NCI-H2081 (cell line): Measurements from ENCODE around the gene IER5L.

Experiments
- DNase-seq, 2 experiments: peaks; one replicate each; lab custom pipeline; 2025; lab: John Stamatoyannopoulos, UW

The IER5L gene

DNA sequence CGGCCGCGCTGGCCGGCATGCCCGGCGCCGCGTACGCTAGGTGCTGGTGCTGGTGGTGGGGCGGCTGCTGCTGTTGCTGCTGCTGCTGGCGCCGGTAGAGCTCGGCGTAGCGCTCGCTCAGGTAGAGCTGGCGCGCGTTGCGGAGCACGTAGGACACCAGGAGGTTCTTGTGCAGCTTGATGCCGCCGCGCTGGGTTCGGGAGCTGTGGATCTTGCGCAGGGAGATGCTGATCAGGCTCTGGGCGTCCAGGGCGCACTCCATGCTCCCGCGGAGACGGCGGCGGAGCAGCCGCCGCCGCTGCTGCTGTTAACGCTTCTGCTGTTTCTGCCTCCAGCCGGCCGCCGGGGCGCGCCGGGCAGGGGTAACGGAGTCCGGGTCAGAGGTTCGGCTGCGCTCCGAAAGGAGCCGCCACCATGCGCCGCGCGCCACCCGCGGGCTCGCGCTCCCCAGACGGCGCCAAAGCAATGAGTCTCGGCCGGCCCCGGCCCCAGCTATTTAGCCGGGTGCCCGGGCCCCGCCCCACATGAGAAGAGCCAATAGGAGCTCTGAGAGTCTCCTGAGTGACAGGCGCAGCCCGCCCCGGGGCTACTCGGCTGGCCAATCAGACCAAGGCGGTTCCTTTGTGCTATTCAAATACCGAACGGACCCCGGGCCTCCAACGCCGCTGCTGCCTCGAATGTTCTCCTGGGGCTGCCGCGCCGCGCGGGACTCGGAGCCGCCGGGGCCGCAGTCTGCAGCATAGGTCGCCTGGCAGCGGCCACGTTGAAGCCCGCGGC is at the start of gene IER5L:
TSS of gene IER5L (minus strand) at position 471 of the 777 bp plus-strand sequence. CDS start at position 262, 209 bp downstream.
- peak; percentile 94 to 96 for DNase-seq

DNA sequence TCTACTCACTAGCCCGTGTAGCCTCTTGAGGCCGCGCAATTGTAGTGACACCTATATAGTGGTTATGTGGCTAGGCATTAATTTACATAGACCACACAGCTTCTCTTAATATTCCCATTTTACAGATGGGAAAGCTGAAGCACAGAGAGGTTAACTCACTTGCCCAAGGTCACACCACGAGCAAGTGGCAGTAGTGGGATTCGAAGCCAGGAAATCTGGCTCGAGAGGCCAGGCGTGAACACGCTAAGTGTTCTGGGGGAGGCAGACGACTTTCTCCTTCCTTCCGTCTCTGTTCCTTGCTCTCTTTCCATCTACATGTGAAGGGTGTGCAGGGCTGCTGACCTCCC is 49.8 kb upstream of the IER5L start:
- no peak for DNase-seq

- no peak for DNase-seq
Observed at GRCh38 chr9:129225815-129226214, 47.8 kb upstream of the IER5L start.

DNA sequence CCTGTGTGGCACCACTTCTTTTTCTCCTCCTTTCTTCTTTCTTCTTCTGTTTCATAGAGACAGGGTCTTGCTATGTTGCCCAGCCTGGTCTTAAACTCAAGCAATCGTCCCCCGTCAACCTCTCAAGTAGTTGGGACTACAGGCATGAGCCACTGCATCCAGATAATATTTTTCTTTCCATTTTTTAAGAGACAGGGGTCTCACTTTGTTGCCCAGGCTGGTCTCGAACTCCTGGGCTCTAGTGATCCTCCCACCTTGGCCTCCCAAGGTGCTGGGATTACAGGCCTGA is 47.4 kb upstream of the IER5L start:
- DNase-seq: no peak

DNA sequence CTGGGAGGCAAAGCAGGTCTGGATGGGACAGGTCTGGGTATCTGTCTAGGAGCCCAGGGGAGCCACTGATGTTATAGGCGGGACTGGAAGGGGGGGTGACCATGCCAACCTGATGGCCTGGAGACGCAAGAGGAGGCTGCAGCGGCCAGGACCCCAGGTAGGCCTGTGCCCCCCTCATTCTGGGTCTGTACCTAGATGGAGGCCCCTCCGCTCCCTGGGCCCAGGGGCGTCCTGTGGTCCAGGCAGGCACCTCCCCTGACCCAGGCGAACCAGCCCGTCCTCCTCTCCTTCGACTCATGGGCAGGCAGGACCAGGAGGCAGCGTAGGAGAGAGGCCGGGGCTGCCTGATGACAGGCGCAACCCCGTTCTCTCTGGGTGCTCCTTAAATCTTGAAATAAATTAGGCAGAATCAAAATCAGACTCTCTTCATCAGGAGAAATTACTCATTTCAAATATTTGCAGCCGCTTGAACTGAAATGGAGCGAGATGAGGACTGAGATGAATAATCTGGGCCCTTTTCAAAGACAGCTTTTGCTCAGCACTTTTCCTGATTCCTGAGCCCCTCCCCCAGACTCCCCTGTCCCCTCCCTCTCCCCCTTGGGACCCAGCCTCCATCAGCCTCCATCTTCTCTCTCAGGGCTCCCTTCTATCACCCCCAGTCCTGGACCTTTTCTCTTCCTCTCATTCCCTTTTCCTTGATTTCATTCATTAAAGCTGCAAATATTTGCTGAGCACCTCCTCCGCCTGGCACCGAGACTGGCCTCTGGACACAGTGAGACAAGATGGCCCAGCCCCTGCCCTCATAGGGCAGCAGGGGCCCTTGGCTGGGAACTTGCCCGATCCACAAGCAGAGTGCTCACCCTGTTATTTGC is 46.8 kb upstream of the IER5L start:
- DNase-seq: no peak

DNA sequence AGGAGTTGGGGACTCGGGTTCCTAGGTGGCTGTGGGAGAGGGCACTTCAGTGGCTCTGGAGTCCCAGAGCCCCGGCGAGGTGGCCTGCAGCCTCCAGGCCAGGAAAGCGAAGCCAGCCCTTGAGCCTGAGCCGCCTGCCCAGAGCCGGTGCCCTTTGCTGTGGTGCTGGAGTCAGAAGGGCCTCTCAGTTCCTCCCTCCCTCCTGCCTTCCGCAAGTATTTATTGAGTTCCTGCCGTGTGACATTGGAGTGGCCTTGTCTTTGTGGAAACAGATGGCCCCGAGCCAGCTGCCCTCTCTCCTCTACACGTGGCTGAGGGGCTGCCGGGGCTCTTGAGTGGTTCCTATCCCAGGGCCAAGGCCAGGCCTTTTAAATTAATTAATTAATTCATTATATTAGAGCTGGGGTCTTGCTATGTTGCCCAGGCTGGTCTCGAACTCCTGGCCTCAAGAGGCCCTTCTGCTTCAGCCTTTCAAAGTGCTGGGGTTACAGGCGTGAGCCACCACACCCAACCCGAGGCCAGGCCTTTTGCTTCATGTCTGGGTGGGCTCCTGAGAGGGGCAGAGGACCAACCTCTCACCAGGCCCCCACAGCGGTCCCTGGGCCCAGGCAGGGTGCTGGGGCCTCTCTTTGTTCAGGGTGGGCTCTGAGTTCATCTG is 45.6 kb upstream of the IER5L start:
- DNase-seq: no peak

DNA sequence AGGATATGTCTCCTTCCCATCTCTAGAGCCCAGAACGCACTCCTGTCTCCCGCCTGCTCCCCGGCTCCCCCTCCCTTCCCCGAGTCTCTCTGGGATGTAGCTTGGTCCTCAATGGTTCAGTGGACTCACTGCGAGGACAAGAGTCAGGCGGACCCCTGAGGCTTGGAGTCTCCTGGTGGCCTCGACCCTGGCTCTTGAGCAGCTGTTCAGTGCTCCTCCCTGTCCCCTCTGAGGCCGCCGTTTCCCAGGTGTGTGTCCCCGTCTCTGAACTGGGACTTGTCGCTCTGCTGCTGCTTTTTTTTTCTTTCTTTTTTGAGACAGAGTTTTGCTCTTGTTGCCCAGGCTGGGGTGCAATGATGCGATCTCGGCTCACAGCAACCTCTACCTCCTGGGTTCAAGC is 44.8 kb upstream of the IER5L start:
- DNase-seq: no peak

DNA sequence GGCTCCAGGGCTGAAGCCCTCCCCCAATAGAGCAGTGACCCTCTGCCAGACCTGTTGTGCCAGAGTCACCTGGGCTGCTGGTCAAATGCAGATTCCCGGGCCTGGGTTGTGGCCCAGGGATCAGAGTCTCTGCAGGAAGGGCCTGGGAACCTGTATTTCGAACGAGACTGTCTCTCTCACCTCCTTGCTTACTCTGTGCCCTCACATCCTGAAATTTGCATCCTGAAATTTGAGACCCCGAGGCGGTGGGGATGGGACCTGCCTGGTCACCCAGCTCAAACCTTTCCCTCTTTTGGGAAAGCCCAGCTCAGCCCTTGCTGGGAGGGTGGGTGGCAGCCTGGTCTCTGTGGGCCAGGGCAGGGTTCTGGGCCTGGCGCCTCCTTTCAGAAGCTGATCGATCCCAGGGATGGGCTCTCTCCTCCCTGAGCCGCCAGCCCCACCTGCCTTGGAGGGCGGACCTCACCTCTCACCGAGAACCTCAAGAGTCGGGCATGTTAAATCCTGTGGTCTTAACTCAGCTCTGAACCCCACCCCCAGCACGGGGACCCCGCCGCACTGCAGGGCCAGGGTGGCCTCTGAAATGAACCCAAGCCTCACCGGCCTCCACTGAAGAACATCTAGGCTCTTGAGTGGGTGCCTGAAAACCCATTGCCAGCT is 44.0 kb upstream of the IER5L start:
- DNase-seq: no peak

DNA sequence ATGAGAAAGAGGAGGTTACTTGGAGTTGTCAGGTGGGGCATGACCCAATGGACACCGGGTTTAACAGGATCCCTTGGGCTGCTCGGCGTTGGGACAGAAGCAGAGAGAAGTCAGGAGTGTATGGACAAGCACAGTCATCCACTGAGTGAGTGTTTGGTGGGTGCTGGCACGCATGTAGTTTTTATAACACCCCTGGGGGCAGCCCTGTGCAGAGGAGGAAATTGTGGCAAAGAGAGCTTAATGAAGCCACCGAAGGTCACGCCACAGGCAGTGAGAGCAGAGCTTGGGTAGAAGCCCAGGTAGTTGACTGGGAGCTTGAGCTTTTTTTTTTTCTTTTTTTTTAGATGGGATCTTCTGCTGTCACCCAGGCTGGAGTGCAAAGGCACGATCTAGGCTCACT is 43.2 kb upstream of the IER5L start:
- DNase-seq: no peak

- DNase-seq: no peak
Observed at GRCh38 chr9:129220771-129221170, 42.7 kb upstream of the IER5L start.

GRCh38 chr9:129218918-129219317 is 40.9 kb upstream of the IER5L start:
- DNase-seq: no peak

DNA sequence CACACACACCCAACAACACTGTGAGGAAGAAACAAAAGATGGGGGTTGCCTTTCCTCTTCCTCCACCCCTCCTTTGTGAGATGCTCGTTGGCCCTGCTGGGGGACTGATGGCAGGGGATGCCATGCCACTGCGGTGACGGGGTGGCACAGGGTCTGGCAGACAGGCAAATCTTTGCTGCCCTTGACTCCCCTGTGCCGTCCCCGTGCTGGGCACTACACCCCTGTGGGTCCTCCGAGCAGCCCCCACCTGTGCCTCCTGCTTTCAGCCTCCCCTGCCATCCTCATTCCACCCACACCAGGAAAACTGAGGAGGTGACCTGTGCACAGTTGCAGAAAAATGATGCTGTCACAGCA is 40.2 kb upstream of the IER5L start:
- DNase-seq: no peak

- DNase-seq: no peak
Observed at GRCh38 chr9:129213551-129213950, 35.5 kb upstream of the IER5L start.

- no peak for DNase-seq
Observed at GRCh38 chr9:129211686-129212085, 33.6 kb upstream of the IER5L start.

DNA sequence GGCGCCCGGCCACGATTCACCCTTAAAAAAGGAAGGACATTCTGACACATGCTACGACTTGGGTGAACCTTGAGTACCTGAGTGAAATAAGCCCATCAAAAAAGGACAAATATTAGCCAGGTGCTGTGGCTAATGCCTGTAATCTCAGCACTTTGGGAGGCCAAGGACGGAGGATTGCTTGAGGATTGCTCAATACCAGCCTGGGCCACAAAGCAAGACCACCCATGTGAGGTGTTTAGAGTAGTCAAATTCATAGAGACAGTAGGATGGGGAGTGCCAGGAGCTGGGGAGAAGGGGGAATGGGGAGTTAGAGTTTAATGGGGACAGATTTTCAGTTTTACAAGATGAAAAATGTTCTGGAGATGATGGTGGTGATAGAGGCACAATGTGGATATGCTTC is 32.1 kb upstream of the IER5L start:
- no peak for DNase-seq

DNA sequence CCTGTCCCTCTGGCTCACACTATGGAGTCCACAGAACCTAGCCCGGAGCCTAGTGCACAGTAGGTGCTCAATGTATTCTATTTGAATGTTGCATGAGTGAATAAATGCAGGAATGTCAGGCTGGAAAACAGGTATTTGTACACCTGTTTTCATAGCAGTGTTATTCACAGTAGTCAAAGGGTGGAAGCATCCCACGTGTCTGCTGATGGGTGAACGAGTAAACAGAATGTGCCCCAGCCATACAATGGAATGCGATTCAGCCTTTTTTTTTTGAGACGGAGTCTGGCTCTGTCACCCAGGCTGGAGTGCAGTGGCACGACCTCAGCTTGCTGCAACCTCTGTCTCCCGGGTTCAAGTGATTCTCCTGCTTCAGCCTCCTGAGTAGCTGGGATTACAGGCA is 31.5 kb upstream of the IER5L start:
- no peak for DNase-seq

GRCh38 chr9:129209109-129209508 is 31.0 kb upstream of the IER5L start:
- no peak for DNase-seq

DNA sequence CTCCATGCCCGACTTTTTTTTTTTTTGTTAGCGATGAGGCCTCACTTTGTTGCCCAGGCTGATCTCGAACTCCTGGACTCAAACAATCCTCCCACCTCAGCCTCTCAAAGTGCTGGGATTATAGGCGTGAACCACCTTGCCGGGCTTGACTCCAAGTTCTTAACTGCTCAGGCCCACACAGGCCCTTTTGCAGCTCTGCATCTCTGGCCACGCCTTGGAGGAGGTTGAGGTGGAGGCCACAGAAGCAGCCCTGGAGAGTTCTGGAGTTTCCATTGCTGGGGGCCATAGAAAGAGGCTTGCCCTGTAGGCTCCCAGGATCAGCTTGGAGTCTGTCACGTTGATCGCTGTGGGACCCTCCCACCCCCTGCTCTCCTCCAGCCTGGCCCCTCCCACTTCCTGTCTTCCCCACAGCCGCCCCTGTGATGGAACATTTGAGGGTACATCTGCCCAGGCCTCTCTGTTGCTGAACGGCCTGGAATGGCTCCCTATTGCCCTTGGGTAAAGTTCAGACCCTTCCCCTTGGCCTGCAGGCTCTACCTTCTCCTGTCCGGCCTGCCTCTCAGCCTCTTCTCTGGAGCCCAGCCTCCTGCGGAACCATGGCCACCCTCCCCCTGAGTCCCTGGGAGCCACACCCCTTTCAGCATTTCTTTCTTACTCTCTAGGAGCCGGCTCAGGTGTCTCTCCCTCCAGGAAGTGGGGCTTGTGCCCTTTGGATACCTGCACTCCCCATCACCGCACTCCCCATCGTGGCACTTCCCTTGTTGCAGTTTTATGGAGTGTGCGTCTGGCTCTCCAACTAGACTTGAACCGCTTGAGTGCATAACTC is 30.4 kb upstream of the IER5L start:
- DNase-seq: no peak

- no peak for DNase-seq
Observed at GRCh38 chr9:129206905-129207304, 28.8 kb upstream of the IER5L start.

DNA sequence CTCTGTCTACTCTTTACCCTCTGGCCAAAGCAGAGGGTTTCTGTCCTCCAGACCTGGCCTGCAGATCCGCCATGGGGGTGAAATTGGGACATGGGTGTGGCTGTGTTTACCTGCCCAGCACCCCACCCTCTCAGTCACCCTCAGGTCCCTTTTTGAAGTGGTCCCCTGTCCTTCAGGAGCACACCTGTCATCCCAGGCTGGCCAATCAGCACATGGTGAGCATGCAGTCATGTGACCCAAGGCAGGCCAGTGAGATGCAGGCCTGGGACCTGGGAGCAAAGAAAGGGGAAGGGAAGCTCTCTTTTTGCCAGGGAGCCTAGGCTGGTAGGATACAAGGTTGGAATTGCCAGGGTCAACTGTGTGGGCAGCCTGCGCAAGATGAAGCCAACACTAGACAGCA is 28.3 kb upstream of the IER5L start:
- DNase-seq: no peak

- no peak for DNase-seq
Observed at GRCh38 chr9:129204840-129205239, 26.8 kb upstream of the IER5L start.

DNA sequence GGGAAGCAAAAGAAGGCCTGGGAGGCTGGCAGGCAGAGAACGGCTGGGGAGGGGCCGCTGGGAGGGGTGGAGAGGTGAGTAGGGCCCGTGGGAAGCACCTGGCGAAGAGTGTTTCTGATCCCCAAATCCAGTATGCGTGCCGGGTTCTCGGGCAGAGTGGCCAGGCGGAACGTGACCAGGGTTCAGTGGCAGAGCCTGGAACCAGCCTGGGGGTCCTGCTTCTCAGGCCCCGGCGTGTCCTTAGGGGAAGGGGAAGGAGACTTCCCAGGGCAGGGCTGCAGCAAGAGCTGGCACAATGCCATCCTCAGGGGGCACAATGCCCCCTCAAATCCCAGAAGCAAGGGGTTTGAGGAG is 25.5 kb upstream of the IER5L start:
- DNase-seq: no peak
